K562 (cell line): ENCODE data around the gene SVOP. TPM values are rescaled to one million over a fixed set of nuclear protein-coding genes. Genes with fewer than 3 reads are reported as not detected.

ENCODE experiments used
- ATAC-seq: fragments of 200-7000 bp; cut with Tn5 transposase; 3 replicates; pipeline ENCODE4 v1.9.1; 2020; ENCODE audit warnings: moderate library complexity
- BruUV-seq: library from RNA; stranded (reverse); fragments of 400-500 nt; replicated peaks from 2 replicates; lab custom pipeline; 2021; lab: Mats Ljungman, UMichigan
- CTCF ChIA-PET: fragments of 300-600 bp; formaldehyde crosslinking; extraction: SDS; loops from one replicate; lab custom pipeline; 2021; ENCODE audit warnings: low intra/inter-chr PET ratio; lab: Yijun Ruan, JAX
- POLR2A ChIA-PET: fragments of 300-600, 350-650 bp; sonication (Branson Sonifier 250); formaldehyde crosslinking; extraction: SDS; loops from one replicate; lab custom pipeline; 2021; ENCODE audit warnings: antibody characterized with exemption, inconsistent platforms; lab: Yijun Ruan, JAX
- DNase-seq, 4 experiments: peaks; one replicate each; pipeline versions ENCODE4 v3.0.0 to v3.0.0-alpha.2; 2011 to 2018; ENCODE audit warnings: low spot score in 3 of 4, mixed read lengths in 3 of 4; ENCODE audit errors: extremely low read depth in 1 of 4
- FAIRE-seq: peaks from 2 replicates; lab custom pipeline; 2011; peaks lifted over from hg19 to GRCh38; lab: Jason Lieb, UNC
- H2AFZ ChIP-seq: 2 replicates; pipeline ENCODE4 v1.6.0; 2011; ENCODE audit warnings: low read depth, low read length, control low read depth, inconsistent platforms
- H3K27ac ChIP-seq: fragments of 200-600 bp; 3 replicates; pipeline ENCODE4 v1.8.0; 2011; ENCODE audit warnings: low read depth, mild to moderate bottlenecking, control low read depth, inconsistent platforms, low read length, moderate library complexity, mixed read lengths; ENCODE audit errors: extremely low read depth
- H3K27me3 ChIP-seq, 2 experiments: fragments of 300-600 bp in 1 of 2; 2 replicates in 1 of 2; 3 replicates in 1 of 2; pipeline versions ENCODE4 v1.6.0 to v1.8.0; 2011; ENCODE audit warnings: inconsistent platforms in 2 of 2, low read length in 2 of 2, mild to moderate bottlenecking in 1 of 2, mixed read lengths in 1 of 2, moderate library complexity in 1 of 2; ENCODE audit not compliant: control insufficient read depth in 2 of 2, insufficient read depth in 2 of 2
- H3K36me3 ChIP-seq: fragments of 300-600 bp; 3 replicates; pipeline ENCODE4 v1.8.0; 2011; ENCODE audit warnings: mild to moderate bottlenecking, low read length, inconsistent platforms; ENCODE audit not compliant: control insufficient read depth, insufficient read depth
- H3K4me1 ChIP-seq, 2 experiments: fragments of 200-600 bp in 1 of 2; replicated peaks in 1 of 2; 2 replicates in 1 of 2; 3 replicates in 1 of 2; pipeline versions ENCODE4 v1.5.1 to v1.8.0; 2011; ENCODE audit warnings: inconsistent platforms in 2 of 2, low read length in 2 of 2, mild to moderate bottlenecking in 1 of 2, mixed read lengths in 1 of 2, moderate library complexity in 1 of 2; ENCODE audit not compliant: control insufficient read depth in 2 of 2, insufficient read depth in 2 of 2
- H3K4me2 ChIP-seq: 2 replicates; pipeline ENCODE4 v1.6.1; 2011; ENCODE audit warnings: low read length, control low read depth, inconsistent platforms, mixed read lengths; ENCODE audit not compliant: insufficient read depth
- H3K4me3 ChIP-seq: fragments of 200-600 bp; sonication (generic), shearing (Covaris generic); 2 replicates; pipeline ENCODE4 v1.5.1; 2016; ENCODE audit warnings: control low read depth, inconsistent platforms
- H3K79me2 ChIP-seq: fragments of 200-600 bp; 3 replicates; pipeline ENCODE4 v1.8.0; 2011; ENCODE audit warnings: low read length, inconsistent platforms; ENCODE audit not compliant: control insufficient read depth, insufficient read depth
- H3K9ac ChIP-seq, 2 experiments: 2 replicates each; pipeline versions ENCODE4 v1.6.0 to v1.6.1; 2011; ENCODE audit warnings: low read depth in 2 of 2, low read length in 2 of 2, control low read depth in 1 of 2, inconsistent platforms in 1 of 2, mild to moderate bottlenecking in 1 of 2, mixed read lengths in 1 of 2; ENCODE audit not compliant: insufficient read depth in 1 of 2
- H3K9me1 ChIP-seq: one replicate; pipeline ENCODE4 v1.6.0; 2011; ENCODE audit warnings: inconsistent platforms, mild to moderate bottlenecking, low read length, moderate library complexity; ENCODE audit not compliant: control insufficient read depth, insufficient read depth
- H3K9me3 ChIP-seq: replicated peaks from 2 replicates; pipeline ENCODE4 v1.5.1; 2011; ENCODE audit warnings: low read depth, low read length, inconsistent platforms; ENCODE audit not compliant: control insufficient read depth, insufficient read depth
- H4K20me1 ChIP-seq: replicated peaks from 2 replicates; pipeline ENCODE4 v1.6.1; 2011; ENCODE audit warnings: low read length, inconsistent platforms, mixed read lengths; ENCODE audit not compliant: control insufficient read depth, insufficient read depth
- ARHGAP35 ChIP-seq: fragments of 450-650 bp; IDR thresholded peaks from 2 replicates; pipeline ENCODE4 v1.6.1; 2018; ENCODE audit not compliant: partially characterized antibody
- CBX2 ChIP-seq: fragments of 200-600 bp; sonication (generic); IDR thresholded peaks from one replicate; pipeline ENCODE4 v1.6.1; 2012; ENCODE audit warnings: mild to moderate bottlenecking, low read length, inconsistent platforms; ENCODE audit not compliant: insufficient read depth, poor library complexity, severe bottlenecking
- CBX8 ChIP-seq: fragments of 200-600 bp; sonication (generic); IDR thresholded peaks from 2 replicates; pipeline ENCODE4 v1.6.1; 2012; ENCODE audit warnings: borderline replicate concordance, mixed run types, low read depth, mild to moderate bottlenecking, moderate library complexity, mixed read lengths, low read length, control low read depth, inconsistent platforms; ENCODE audit not compliant: poor library complexity, severe bottlenecking; ENCODE audit errors: extremely low read depth
- FOXP4 ChIP-seq: sonication (generic); formaldehyde crosslinking; IDR thresholded peaks from 2 replicates; pipeline ENCODE4 v1.8.0; 2022; ENCODE audit warnings: mild to moderate bottlenecking, missing genetic modification reagents, borderline replicate concordance
- HNRNPUL1 ChIP-seq: fragments of 200-400 bp; formaldehyde crosslinking; IDR thresholded peaks from 2 replicates; pipeline ENCODE4 v1.6.1; 2017; ENCODE audit warnings: low read length
- POU5F1 ChIP-seq: fragments of 150-350 bp; IDR thresholded peaks from 2 replicates; pipeline ENCODE4 v1.6.1; 2014; ENCODE audit warnings: borderline replicate concordance, low read length, low read depth, mild to moderate bottlenecking; ENCODE audit not compliant: partially characterized antibody
- RBM22 ChIP-seq: fragments of 200-400 bp; formaldehyde crosslinking; IDR thresholded peaks from 2 replicates; pipeline ENCODE4 v1.6.1; 2018; ENCODE audit warnings: low read length, low read depth; ENCODE audit not compliant: poor library complexity, severe bottlenecking
- ZBTB9 ChIP-seq: fragments of 450-650 bp; formaldehyde crosslinking; IDR thresholded peaks from 2 replicates; pipeline ENCODE4 v1.4.0; 2020; ENCODE audit warnings: mild to moderate bottlenecking, moderate library complexity
- ZNF717 ChIP-seq: fragments of 250-450 bp; sonication (Bioruptor Pico); IDR thresholded peaks from 2 replicates; pipeline ENCODE4 v1.5.0; 2021
- ZNF785 ChIP-seq: fragments of 250-450 bp; sonication (Bioruptor Pico); IDR thresholded peaks from 2 replicates; pipeline ENCODE4 v1.4.0; 2020; ENCODE audit warnings: mild to moderate bottlenecking
- WGBS: fragments of 100-300 bp; shearing (Covaris generic); methylation state at CpG from one replicate; pipeline ENCODE4 v1.1.6; 2016; ENCODE audit warnings: low coverage, mixed read lengths; ENCODE audit not compliant: insufficient coverage; ENCODE audit errors: missing lambda C conversion rate; 5-methylcytosine and 5-hydroxymethylcytosine counted together
- in situ Hi-C: fragments of 300-500 bp; cut with MboI; formaldehyde crosslinking; loops from 4 replicates; pipeline ENCODE4 v1.15.0; 2018; ENCODE audit warnings: inconsistent platforms, mixed read lengths
- intact Hi-C: fragments of 100-400 bp; cut with micrococcal nuclease; formaldehyde crosslinking; loops from 2 replicates; pipeline ENCODE4 v1.14.2; 2022
- polyA plus RNA-seq, 8 experiments: library from polyadenylated mRNA; depleted of rRNA in 4 of 8; stranded (reverse) in 5 of 8; unstranded in 3 of 8; fragments of >200 nt; fragmentation: Nextera tagmentation in 2 of 8; fragmentation: Illumina TruSeq in 1 of 8; extraction: Ambion mirVana in 2 of 8; extraction: Trizol in 1 of 8; gene quantifications; 2 replicates each; pipeline versions ENCODE4 v1.2.1 to v1.2.3, GENCODE V29; 2011 to 2014; ENCODE audit warnings: inconsistent platforms in 1 of 8, missing spikeins in 1 of 8
- total RNA-seq, 7 experiments: library from RNA; depleted of rRNA in 6 of 7; stranded (reverse); fragments of >200 nt in 6 of 7; fragmentation: Illumina TruSeq in 2 of 7; extraction: Trizol in 2 of 7; gene quantifications; 2 replicates each; pipeline versions ENCODE4 v1.2.1 to v1.2.3, GENCODE V29; 2011 to 2021; ENCODE audit warnings: low replicate concordance in 1 of 7
- TF ChIP-seq, protein P1 (sequence below), 3 experiments: IDR thresholded peaks in 2 of 3; conservative IDR thresholded peaks in 1 of 3; 2 replicates each; pipeline ENCODE4 v1.5.1; 2011 to 2012; ENCODE audit warnings: low read length in 3 of 3, mild to moderate bottlenecking in 3 of 3, control low read depth in 2 of 3, improper control_type of control experiment in 1 of 3, inconsistent platforms in 1 of 3, low read depth in 1 of 3, mixed read lengths in 1 of 3, moderate library complexity in 1 of 3; ENCODE audit not compliant: insufficient read depth in 2 of 3
- TF ChIP-seq, protein P2 (sequence below): fragments of 250-450 bp; sonication (Bioruptor Pico); IDR thresholded peaks from 2 replicates; pipeline ENCODE4 v1.8.0; 2022; ENCODE audit warnings: moderate library complexity, mild to moderate bottlenecking, inconsistent platforms
- TF ChIP-seq, protein P3 (sequence below): fragments of 450-650 bp; IDR thresholded peaks from 2 replicates; pipeline ENCODE4 v1.7.0; 2016; ENCODE audit warnings: borderline replicate concordance

SVOP gene
- total and polyA plus RNA-seq, 9 of the 15 experiments (the other 6 are each of a cell fraction or from before 2014, with no cell fraction given), result 0.01 to 0.09 (median 0.06) TPM; not detected in 1

DNA sequence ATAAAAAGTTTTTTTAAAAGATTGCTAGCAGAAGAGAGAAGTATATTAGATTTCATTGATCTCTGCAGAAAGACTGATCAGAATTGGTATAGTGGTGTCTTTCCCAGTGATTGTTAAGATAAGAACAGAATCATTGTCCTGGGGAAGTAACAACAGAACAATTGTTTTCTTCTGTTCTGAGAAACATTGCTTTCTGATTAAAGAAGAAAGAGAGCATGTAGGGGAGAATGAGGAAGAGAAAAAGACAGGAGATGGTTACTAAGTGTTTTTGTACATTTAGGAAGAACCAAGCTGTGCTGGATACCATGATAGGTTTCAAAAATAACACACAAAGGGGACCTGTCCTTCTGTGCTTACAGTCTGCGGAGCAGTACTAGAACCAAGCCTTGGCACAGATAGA, 36.5 kb upstream of the SVOP start:
- no peak overlapping the region for H3K27ac ChIP-seq
- intact Hi-C loops, result no loop called here
- TF ChIP-seq, protein P1, sequence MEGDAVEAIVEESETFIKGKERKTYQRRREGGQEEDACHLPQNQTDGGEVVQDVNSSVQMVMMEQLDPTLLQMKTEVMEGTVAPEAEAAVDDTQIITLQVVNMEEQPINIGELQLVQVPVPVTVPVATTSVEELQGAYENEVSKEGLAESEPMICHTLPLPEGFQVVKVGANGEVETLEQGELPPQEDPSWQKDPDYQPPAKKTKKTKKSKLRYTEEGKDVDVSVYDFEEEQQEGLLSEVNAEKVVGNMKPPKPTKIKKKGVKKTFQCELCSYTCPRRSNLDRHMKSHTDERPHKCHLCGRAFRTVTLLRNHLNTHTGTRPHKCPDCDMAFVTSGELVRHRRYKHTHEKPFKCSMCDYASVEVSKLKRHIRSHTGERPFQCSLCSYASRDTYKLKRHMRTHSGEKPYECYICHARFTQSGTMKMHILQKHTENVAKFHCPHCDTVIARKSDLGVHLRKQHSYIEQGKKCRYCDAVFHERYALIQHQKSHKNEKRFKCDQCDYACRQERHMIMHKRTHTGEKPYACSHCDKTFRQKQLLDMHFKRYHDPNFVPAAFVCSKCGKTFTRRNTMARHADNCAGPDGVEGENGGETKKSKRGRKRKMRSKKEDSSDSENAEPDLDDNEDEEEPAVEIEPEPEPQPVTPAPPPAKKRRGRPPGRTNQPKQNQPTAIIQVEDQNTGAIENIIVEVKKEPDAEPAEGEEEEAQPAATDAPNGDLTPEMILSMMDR (IDR thresholded peaks at IDR 0.05 in 2 of 3, conservative IDR thresholded peaks at IDR 0.05 in 1 of 3; ENCODE audit: insufficient read depth in 2 of 3, low read depth in 1 of 3, low read length in 3 of 3), result no peak
- no peak for TF ChIP-seq POU5F1
- TF ChIP-seq FOXP4 (CRISPR knock-in tag), result no peak
- TF ChIP-seq ZNF785, result no peak
- TF ChIP-seq, protein P2, sequence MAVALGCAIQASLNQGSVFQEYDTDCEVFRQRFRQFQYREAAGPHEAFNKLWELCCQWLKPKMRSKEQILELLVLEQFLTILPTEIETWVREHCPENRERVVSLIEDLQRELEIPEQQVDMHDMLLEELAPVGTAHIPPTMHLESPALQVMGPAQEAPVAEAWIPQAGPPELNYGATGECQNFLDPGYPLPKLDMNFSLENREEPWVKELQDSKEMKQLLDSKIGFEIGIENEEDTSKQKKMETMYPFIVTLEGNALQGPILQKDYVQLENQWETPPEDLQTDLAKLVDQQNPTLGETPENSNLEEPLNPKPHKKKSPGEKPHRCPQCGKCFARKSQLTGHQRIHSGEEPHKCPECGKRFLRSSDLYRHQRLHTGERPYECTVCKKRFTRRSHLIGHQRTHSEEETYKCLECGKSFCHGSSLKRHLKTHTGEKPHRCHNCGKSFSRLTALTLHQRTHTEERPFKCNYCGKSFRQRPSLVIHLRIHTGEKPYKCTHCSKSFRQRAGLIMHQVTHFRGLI, result no peak
- TF ChIP-seq ZNF717 (CRISPR knock-in tag), result no peak
- TF ChIP-seq CBX8, result no peak
- TF ChIP-seq HNRNPUL1, result no peak
- TF ChIP-seq CBX2, result no peak
- no peak for TF ChIP-seq ARHGAP35
- TF ChIP-seq RBM22, result no peak
- TF ChIP-seq ZBTB9, result no peak
- TF ChIP-seq, protein P3, sequence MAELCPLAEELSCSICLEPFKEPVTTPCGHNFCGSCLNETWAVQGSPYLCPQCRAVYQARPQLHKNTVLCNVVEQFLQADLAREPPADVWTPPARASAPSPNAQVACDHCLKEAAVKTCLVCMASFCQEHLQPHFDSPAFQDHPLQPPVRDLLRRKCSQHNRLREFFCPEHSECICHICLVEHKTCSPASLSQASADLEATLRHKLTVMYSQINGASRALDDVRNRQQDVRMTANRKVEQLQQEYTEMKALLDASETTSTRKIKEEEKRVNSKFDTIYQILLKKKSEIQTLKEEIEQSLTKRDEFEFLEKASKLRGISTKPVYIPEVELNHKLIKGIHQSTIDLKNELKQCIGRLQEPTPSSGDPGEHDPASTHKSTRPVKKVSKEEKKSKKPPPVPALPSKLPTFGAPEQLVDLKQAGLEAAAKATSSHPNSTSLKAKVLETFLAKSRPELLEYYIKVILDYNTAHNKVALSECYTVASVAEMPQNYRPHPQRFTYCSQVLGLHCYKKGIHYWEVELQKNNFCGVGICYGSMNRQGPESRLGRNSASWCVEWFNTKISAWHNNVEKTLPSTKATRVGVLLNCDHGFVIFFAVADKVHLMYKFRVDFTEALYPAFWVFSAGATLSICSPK, result no peak

More for the DNA sequence above, 36.5 kb upstream of the SVOP start:
- peaks cover 0 to 2% of the 10 kb centered on the region in 2 experiments; a peak in 1 of 5 replicates for H3K4me1 ChIP-seq
- peaks cover 11% of the 10 kb centered on the region; the same call in 1 of the 3 replicates for H3K79me2 ChIP-seq
- no peak overlapping the region for H3K4me3 ChIP-seq
- peaks cover 9% of the 10 kb centered on the region; the same call in 2 of the 3 replicates for H3K36me3 ChIP-seq
- H3K9me3 ChIP-seq, result no peaks in the 10 kb centered on the region
- POLR2A ChIA-PET, result no interaction called here
- FAIRE-seq (no peak), ATAC-seq (no peak), DNase-seq (no peak)
- CTCF ChIA-PET, result no interaction called here
- 100% methylated on average over 1 of the region's 1 CpG for WGBS
- H3K4me2 ChIP-seq, result no peak overlapping the region
- no peak overlapping the region for H3K9ac ChIP-seq
- no peaks in the 10 kb centered on the region for H4K20me1 ChIP-seq
- no TSS peak for BruUV-seq
- H3K9me1 ChIP-seq, result no peaks in the 10 kb centered on the region
- no peaks in the 10 kb centered on the region for H3K27me3 ChIP-seq
- in situ Hi-C loops, result no loop called here
- no peak overlapping the region for H2AFZ ChIP-seq
